ENCODE measurements around the gene MRPS16. TPM values are rescaled to one million over a fixed set of nuclear protein-coding genes. Genes with fewer than 3 reads are reported as not detected.

The MRPS16 gene
- total and polyA plus RNA-seq, 9 of the 15 experiments (the other 6 are each of a cell fraction or from before 2014, with no cell fraction given) = 65.0 to 239 (median 146) TPM

GRCh38 chr10:73261362-73261995 is 9.0 kb upstream of the MRPS16 start (continued):
- TF ChIP-seq CEBPB (tag; IDR thresholded peaks at IDR 0.05) = no peak
- TF ChIP-seq GABPA (tag; conservative IDR thresholded peaks at IDR 0.05; ENCODE audit: low read depth) = no peak; the same call in 1 of the 2 replicates
- TF ChIP-seq NFRKB (IDR thresholded peaks at IDR 0.05; ENCODE audit: low read depth) = 0 out of 2 replicates have a peak, but pooled peaks have one; percentile 57
- TF ChIP-seq ZNF395 (CRISPR knock-in tag; IDR thresholded peaks at IDR 0.05) = 0 out of 2 replicates have a peak, but pooled peaks have one; percentile 76
- 0 out of 2 replicates have a peak, but pooled peaks have one; percentile 18 for TF ChIP-seq KLF6 (CRISPR knock-in tag; IDR thresholded peaks at IDR 0.05; ENCODE audit: borderline replicate concordance)
- no peak for TF ChIP-seq ESRRA (IDR thresholded peaks at IDR 0.05; ENCODE audit: borderline replicate concordance, low read depth)
- TF ChIP-seq RB1 (IDR thresholded peaks at IDR 0.05; ENCODE audit: low read depth) = no peak
- no peak for TF ChIP-seq ARID3A (IDR thresholded peaks at IDR 0.05; ENCODE audit: borderline replicate concordance, low read depth, low read length)
- TF ChIP-seq SIX5 (IDR thresholded peaks at IDR 0.05; ENCODE audit: borderline replicate concordance in 1 of 2, insufficient read depth in 1 of 2, low read depth in 1 of 2, low read length in 2 of 2) = no peak
- no peak for TF ChIP-seq HLTF (IDR thresholded peaks at IDR 0.05)
- TF ChIP-seq ILF3 (IDR thresholded peaks at IDR 0.05; ENCODE audit: borderline replicate concordance) = no peak
- TF ChIP-seq ZNF165 (CRISPR knock-in tag; IDR thresholded peaks at IDR 0.05; ENCODE audit: borderline replicate concordance) = no peak
- TF ChIP-seq ZNF311 (CRISPR knock-in tag; IDR thresholded peaks at IDR 0.05) = 0 out of 2 replicates have a peak, but pooled peaks have one; percentile 62
- TF ChIP-seq CTCFL (IDR thresholded peaks at IDR 0.05; ENCODE audit: borderline replicate concordance, insufficient read depth, low read depth, low read length, poor library complexity, severe bottlenecking) = no peak
- no peak for TF ChIP-seq SREBF1 (IDR thresholded peaks at IDR 0.05; ENCODE audit: borderline replicate concordance, low read depth, low read length)
- TF ChIP-seq RHOXF2B (CRISPR knock-in tag; conservative IDR thresholded peaks at IDR 0.05) = no peak
- no peak for TF ChIP-seq SAFB (IDR thresholded peaks at IDR 0.05; ENCODE audit: borderline replicate concordance, low read depth, low read length)
- no peak for TF ChIP-seq ETS1 (conservative IDR thresholded peaks at IDR 0.05; ENCODE audit: control insufficient read depth, low read depth, low read length)
- no peak for TF ChIP-seq ZBTB34 (CRISPR knock-in tag; IDR thresholded peaks at IDR 0.05)
- TF ChIP-seq BRD4 (IDR thresholded peaks at IDR 0.05) = no peak; the same call in 1 of the 2 replicates
